Measurements from ENCODE around the gene KCTD19.
"Not testable (repeated sequence)": the region's sequence is repeated elsewhere in the genome, so short reads cannot be mapped to it uniquely, and the experiment has no call there.

- not testable (repeated sequence) for TF ChIP-seq CTCF (IDR thresholded peaks at IDR 0.05; ENCODE audit: low read depth, low read length, poor library complexity, severe bottlenecking); EZH2phosphoT487 (IDR thresholded peaks at IDR 0.05; ENCODE audit: borderline replicate concordance, low read length)
Measured at GRCh38 chr16:67376012-67376411, 49.5 kb upstream of the KCTD19 start.
